GM10248 (cell line): ENCODE data around the gene ETDC.
"Not testable (repeated sequence)": the region's sequence is repeated elsewhere in the genome, so short reads cannot be mapped to it uniquely, and the experiment has no call there.

Source experiments
- CTCF ChIA-PET: fragments of 300-600 bp; sonication (Branson Sonifier 250); formaldehyde crosslinking; extraction: SDS; loops from one replicate; lab custom pipeline; 2021; ENCODE audit warnings: antibody characterized with exemption; lab: Yijun Ruan, JAX
- POLR2A ChIA-PET: fragments of 350-650 bp; sonication (Branson Sonifier 250); formaldehyde crosslinking; extraction: SDS; loops from one replicate; lab custom pipeline; 2020; ENCODE audit warnings: antibody characterized with exemption; lab: Yijun Ruan, JAX
- DNase-seq: peaks from one replicate; pipeline ENCODE4 v3.0.0; 2012; ENCODE audit errors: extremely low spot score
- TF ChIP-seq, protein P1 (sequence below): IDR thresholded peaks from 2 replicates; pipeline ENCODE4 v1.5.1; 2012; ENCODE audit warnings: mild to moderate bottlenecking, low read depth; ENCODE audit errors: extremely low read depth, missing control alignments, control extremely low read depth

ETDC gene

GRCh38 chrX:135309430-135309923, at the start of gene ETDC:
TSS of gene ETDC (plus strand) at chrX:135309480. CDS start at chrX:135309480, 0 bp downstream.
- POLR2A ChIA-PET, result no interaction called here
- CTCF ChIA-PET, result no interaction called here
- no peak for DNase-seq
- TF ChIP-seq, protein P1, sequence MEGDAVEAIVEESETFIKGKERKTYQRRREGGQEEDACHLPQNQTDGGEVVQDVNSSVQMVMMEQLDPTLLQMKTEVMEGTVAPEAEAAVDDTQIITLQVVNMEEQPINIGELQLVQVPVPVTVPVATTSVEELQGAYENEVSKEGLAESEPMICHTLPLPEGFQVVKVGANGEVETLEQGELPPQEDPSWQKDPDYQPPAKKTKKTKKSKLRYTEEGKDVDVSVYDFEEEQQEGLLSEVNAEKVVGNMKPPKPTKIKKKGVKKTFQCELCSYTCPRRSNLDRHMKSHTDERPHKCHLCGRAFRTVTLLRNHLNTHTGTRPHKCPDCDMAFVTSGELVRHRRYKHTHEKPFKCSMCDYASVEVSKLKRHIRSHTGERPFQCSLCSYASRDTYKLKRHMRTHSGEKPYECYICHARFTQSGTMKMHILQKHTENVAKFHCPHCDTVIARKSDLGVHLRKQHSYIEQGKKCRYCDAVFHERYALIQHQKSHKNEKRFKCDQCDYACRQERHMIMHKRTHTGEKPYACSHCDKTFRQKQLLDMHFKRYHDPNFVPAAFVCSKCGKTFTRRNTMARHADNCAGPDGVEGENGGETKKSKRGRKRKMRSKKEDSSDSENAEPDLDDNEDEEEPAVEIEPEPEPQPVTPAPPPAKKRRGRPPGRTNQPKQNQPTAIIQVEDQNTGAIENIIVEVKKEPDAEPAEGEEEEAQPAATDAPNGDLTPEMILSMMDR, result no peak

- CTCF ChIA-PET, POLR2A ChIA-PET, DNase-seq: not testable (repeated sequence)
Measured at GRCh38 chrX:135260976-135261375, 48.3 kb upstream of the ETDC start.

- CTCF ChIA-PET, POLR2A ChIA-PET, DNase-seq: not testable (repeated sequence)
Measured at GRCh38 chrX:135263376-135263775, 45.9 kb upstream of the ETDC start.

GRCh38 chrX:135264206-135264605, 45.1 kb upstream of the ETDC start:
- TF ChIP-seq, protein P1, result no peak
- POLR2A ChIA-PET, result no interaction called here
- no peak for DNase-seq
- CTCF ChIA-PET, result no interaction called here

GRCh38 chrX:135273162-135273561, 36.1 kb upstream of the ETDC start:
- TF ChIP-seq, protein P1, result no peak
- ChIA-PET CTCF (no interaction called here), POLR2A (no interaction called here)
- no peak for DNase-seq

DNA sequence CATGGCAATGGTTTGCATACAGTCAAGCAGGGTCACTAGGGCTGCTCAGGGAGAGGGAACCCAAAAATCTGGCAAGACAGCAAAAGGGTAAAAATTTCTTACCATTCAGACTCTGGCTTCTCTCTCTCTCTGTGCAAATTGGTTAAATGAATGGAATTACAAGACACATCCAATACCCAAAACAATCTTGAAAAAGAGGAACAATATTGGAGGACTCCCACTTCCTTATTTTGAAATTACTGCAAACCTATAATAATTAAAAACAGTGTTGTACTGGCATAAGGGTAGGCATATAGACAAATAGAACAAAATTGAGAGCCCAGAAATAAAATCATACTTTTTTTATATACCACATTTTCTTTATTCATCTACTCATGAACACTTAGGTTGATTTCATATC, 33.3 kb upstream of the ETDC start:
- DNase-seq, result no peak
- TF ChIP-seq, protein P1, result no peak
- ChIA-PET POLR2A (no interaction called here), CTCF (no interaction called here)

DNA sequence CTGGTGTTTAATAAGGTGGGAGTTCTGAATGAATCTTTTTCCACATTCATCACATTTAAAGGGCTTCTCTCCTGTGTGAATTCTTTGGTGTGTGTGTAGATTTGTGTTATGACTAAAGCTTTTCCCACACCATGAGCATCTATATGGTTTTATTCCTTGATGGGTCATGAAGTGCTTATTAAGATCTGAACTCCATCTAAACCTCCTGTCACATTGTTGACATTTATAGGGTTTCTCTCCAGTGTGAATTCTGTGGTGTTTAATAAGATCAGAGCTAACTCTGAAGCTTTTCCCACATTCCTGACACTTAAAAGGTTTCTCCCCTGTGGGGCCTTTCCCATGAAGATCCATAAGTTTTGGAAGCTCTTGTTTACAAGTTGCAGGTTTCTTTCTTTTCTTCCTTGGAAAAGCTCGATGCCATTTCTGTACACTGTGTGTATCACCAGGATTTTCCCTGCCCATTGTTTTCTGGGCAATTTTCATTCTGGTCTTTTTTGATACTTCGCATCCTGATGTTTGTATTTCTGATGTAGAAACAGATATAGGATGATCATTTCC, 21.9 kb upstream of the ETDC start:
- TF ChIP-seq, protein P1, result no peak
- DNase-seq, result no peak
- ChIA-PET POLR2A (no interaction called here), CTCF (no interaction called here)
